HepG2 (cell line): ENCODE data around the gene SCARB2. TPM values are rescaled to one million over a fixed set of nuclear protein-coding genes. Genes with fewer than 3 reads are reported as not detected.

Source experiments
- FUBP1 ChIP-seq: sonication (generic); formaldehyde crosslinking; IDR thresholded peaks from 2 replicates; pipeline ENCODE4 v1.5.1; 2020; ENCODE audit warnings: missing genetic modification reagents, mild to moderate bottlenecking, borderline replicate concordance
- GABPB1 ChIP-seq: IDR thresholded peaks from 2 replicates; pipeline ENCODE4 v1.6.1; 2016; ENCODE audit warnings: mild to moderate bottlenecking, missing genetic modification reagents, moderate library complexity, missing compliant biosample characterization
- HBP1 ChIP-seq: IDR thresholded peaks from 2 replicates; pipeline ENCODE4 v1.6.1; 2016; ENCODE audit warnings: low read depth, control low read depth
- HMGXB3 ChIP-seq: sonication (generic); formaldehyde crosslinking; IDR thresholded peaks from 2 replicates; pipeline ENCODE4 v1.4.0; 2020; ENCODE audit warnings: missing genetic modification reagents, borderline replicate concordance
- MLXIP ChIP-seq: sonication (generic); formaldehyde crosslinking; IDR thresholded peaks from 2 replicates; pipeline ENCODE4 v1.9.0; 2021; ENCODE audit warnings: missing genetic modification reagents, borderline replicate concordance
- MXD1 ChIP-seq: sonication (generic); formaldehyde crosslinking; IDR thresholded peaks from 2 replicates; pipeline ENCODE4 v1.4.0; 2020; ENCODE audit warnings: mild to moderate bottlenecking, missing genetic modification reagents
- NFYC ChIP-seq: IDR thresholded peaks from 2 replicates; pipeline ENCODE4 v1.6.1; 2016; ENCODE audit warnings: missing genetic modification reagents, missing compliant biosample characterization
- PHF8 ChIP-seq: sonication (generic); formaldehyde crosslinking; IDR thresholded peaks from 2 replicates; pipeline ENCODE4 v1.5.0; 2020; ENCODE audit warnings: missing genetic modification reagents
- RAD21 ChIP-seq: fragments of 450-650 bp; formaldehyde crosslinking; IDR thresholded peaks from 2 replicates; pipeline ENCODE4 v1.5.0; 2020; ENCODE audit warnings: mild to moderate bottlenecking
- SYNCRIP ChIP-seq: fragments of 200-400 bp; formaldehyde crosslinking; IDR thresholded peaks from 2 replicates; pipeline ENCODE4 v1.6.1; 2018; ENCODE audit warnings: mild to moderate bottlenecking, low read depth, low read length; ENCODE audit not compliant: insufficient read depth
- ZBTB14 ChIP-seq: sonication (generic); formaldehyde crosslinking; IDR thresholded peaks from 2 replicates; pipeline ENCODE4 v1.4.0; 2020; ENCODE audit warnings: missing genetic modification reagents
- ZNF296 ChIP-seq: sonication (generic); formaldehyde crosslinking; conservative IDR thresholded peaks from 2 replicates; pipeline ENCODE4 v1.5.0; 2020; ENCODE audit warnings: mild to moderate bottlenecking, missing genetic modification reagents
- ZNF644 ChIP-seq: IDR thresholded peaks from 2 replicates; pipeline ENCODE4 v1.6.1; 2016; ENCODE audit warnings: low read depth
- ZNF784 ChIP-seq: sonication (generic); formaldehyde crosslinking; IDR thresholded peaks from 2 replicates; pipeline ENCODE4 v1.5.1; 2020; ENCODE audit warnings: missing genetic modification reagents, mild to moderate bottlenecking, borderline replicate concordance
- polyA plus RNA-seq, 8 experiments: library from polyadenylated mRNA; depleted of rRNA in 3 of 8; stranded (reverse) in 7 of 8; unstranded in 1 of 8; fragments of >200 nt; fragmentation: Illumina TruSeq in 4 of 8; extraction: Trizol in 4 of 8; gene quantifications; 2 replicates each; pipeline versions ENCODE4 v1.2.1 to v1.2.3, GENCODE V29; 2011 to 2016; ENCODE audit warnings: low read depth in 4 of 8, missing spikeins in 1 of 8, mixed read lengths in 1 of 8; ENCODE audit not compliant: insufficient read depth in 1 of 8
- total RNA-seq, 5 experiments: library from RNA; depleted of rRNA; stranded (reverse); fragments of >200 nt; fragmentation: Illumina TruSeq; extraction: Trizol; gene quantifications; 2 replicates each; pipeline ENCODE4 v1.2.3, GENCODE V29; 2016; ENCODE audit warnings: low read depth in 1 of 5

Gene SCARB2
- total and polyA plus RNA-seq, 2 of the 13 experiments (the other 11 are each of a cell fraction or from before 2014, with no cell fraction given) = 40.6 to 43.4 TPM

GRCh38 chr4:76213415-76214176, at the start of gene SCARB2 (continued):
- TF ChIP-seq HBP1 (CRISPR knock-in tag) = no peak; the same call in none of the 2 replicates
- no peak for TF ChIP-seq ZNF296 (CRISPR knock-in tag)
- TF ChIP-seq SYNCRIP = no peak
- TF ChIP-seq ZBTB14 (CRISPR knock-in tag) = peak; percentile 85
- TF ChIP-seq HMGXB3 (CRISPR knock-in tag) = no peak
- 0 out of 2 replicates have a peak, but pooled peaks have one; percentile 27 for TF ChIP-seq NFYC (CRISPR knock-in tag)
- peak; percentile 48; the same call in 1 of the 2 replicates for TF ChIP-seq MXD1 (CRISPR knock-in tag)
- TF ChIP-seq MLXIP (CRISPR knock-in tag) = no peak
- no peak for TF ChIP-seq FUBP1 (CRISPR knock-in tag)
- no peak for TF ChIP-seq ZNF644 (CRISPR knock-in tag)
- peak; percentile 54 for TF ChIP-seq RAD21 (CRISPR knock-in tag)
- peak; percentile 59; the same call in 1 of the 2 replicates for TF ChIP-seq GABPB1 (CRISPR knock-in tag)
- TF ChIP-seq ZNF784 (CRISPR knock-in tag) = no peak
- TF ChIP-seq PHF8 = peak; percentile 94
